ENCODE measurements around the gene LMCD1.

Gene LMCD1

GRCh38 chr3:8501371-8502131 lies at the start of gene LMCD1:
Gene LMCD1 (plus strand): TSS chr3:8501823. CDS start chr3:8501939, 116 bp downstream.
- peak; percentile 96 for DNase-seq

- DNase-seq: no peak
Measured at GRCh38 chr3:8452112-8452511, 49.5 kb upstream of the LMCD1 start.

- no peak for DNase-seq
Measured at GRCh38 chr3:8453153-8453552, 48.5 kb upstream of the LMCD1 start.

GRCh38 chr3:8455526-8456411 lies 45.9 kb upstream of the LMCD1 start:
- DNase-seq: peak; percentile 14

GRCh38 chr3:8456412-8456811 lies 45.2 kb upstream of the LMCD1 start:
- no peak for DNase-seq

- peak; percentile 72 for DNase-seq
Measured at GRCh38 chr3:8457039-8457438, 44.6 kb upstream of the LMCD1 start.

GRCh38 chr3:8458238-8458661 lies 43.4 kb upstream of the LMCD1 start:
- DNase-seq: peak; percentile 75

GRCh38 chr3:8458711-8459110 lies 42.9 kb upstream of the LMCD1 start:
- DNase-seq: peak; percentile 95

GRCh38 chr3:8460050-8460708 lies 41.4 kb upstream of the LMCD1 start:
- no peak for DNase-seq

- peak; percentile 66 for DNase-seq
Measured at GRCh38 chr3:8460815-8461456, 40.7 kb upstream of the LMCD1 start.

GRCh38 chr3:8464668-8465067 lies 37.0 kb upstream of the LMCD1 start:
- DNase-seq: no peak

GRCh38 chr3:8466526-8466925 lies 35.1 kb upstream of the LMCD1 start:
- no peak for DNase-seq

- DNase-seq: no peak
Measured at GRCh38 chr3:8470801-8471200, 30.8 kb upstream of the LMCD1 start.

- no peak for DNase-seq
Measured at GRCh38 chr3:8472549-8472948, 29.1 kb upstream of the LMCD1 start.

- DNase-seq: no peak
Measured at GRCh38 chr3:8473029-8473428, 28.6 kb upstream of the LMCD1 start.

GRCh38 chr3:8473990-8474389 lies 27.6 kb upstream of the LMCD1 start:
- no peak for DNase-seq

- no peak for DNase-seq
Measured at GRCh38 chr3:8474991-8475390, 26.6 kb upstream of the LMCD1 start.

GRCh38 chr3:8480699-8481098 lies 20.9 kb upstream of the LMCD1 start:
- DNase-seq: no peak

- DNase-seq: no peak
Measured at GRCh38 chr3:8481380-8481779, 20.2 kb upstream of the LMCD1 start.

- DNase-seq: no peak
Measured at GRCh38 chr3:8482263-8482662, 19.4 kb upstream of the LMCD1 start.

GRCh38 chr3:8482960-8483665 lies 18.5 kb upstream of the LMCD1 start:
- peak; percentile 97 for DNase-seq

- no peak for DNase-seq
Measured at GRCh38 chr3:8484409-8485140, 17.0 kb upstream of the LMCD1 start.
